ENCODE measurements around the gene KLK12. TPM values are rescaled to one million over a fixed set of nuclear protein-coding genes. Genes with fewer than 3 reads are reported as not detected.

The KLK12 gene
- total RNA-seq, 1 experiment from 2014 or later, result not detected

DNA sequence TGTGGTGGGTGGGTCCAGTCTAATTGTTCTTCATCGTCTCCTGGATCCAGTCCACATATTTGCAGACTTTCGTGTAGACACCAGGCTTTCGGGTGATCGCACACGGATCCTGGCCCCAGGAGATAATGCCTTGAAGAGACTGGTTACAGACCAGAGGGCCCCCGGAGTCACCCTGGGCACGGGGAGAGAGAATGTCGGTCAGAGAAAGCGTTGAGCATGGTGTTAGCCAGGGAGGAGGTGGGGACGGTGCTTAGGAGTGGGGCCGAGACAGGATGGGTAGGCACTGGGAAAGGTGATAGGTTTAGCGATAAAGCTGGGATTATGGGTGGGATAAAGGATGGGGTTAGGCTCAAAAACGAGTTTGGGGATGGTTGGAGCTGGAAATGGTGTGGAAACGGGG lies 12.3 kb downstream of the KLK12 start:
- Histone ChIP-seq H4K5ac (ENCODE audit: insufficient read length, low read depth, low read length) (no peak overlapping the region), H2AFZ (ENCODE audit: low read length) (no peak overlapping the region), H2BK12ac (ENCODE audit: insufficient read length, low read depth, low read length) (no peak overlapping the region), H3K9me3 (ENCODE audit: control insufficient read depth, low read depth, low read length) (no peaks in the 10 kb centered on the region), H3K27me3 (ENCODE audit: insufficient read depth, low read length) (no peaks in the 10 kb centered on the region), H3K9ac (ENCODE audit: extremely low read depth, insufficient read length, low read length) (no peak overlapping the region), H3K4me2 (ENCODE audit: insufficient read depth, insufficient read length, low read length) (no peak overlapping the region), H2BK20ac (ENCODE audit: low read depth, low read length, poor library complexity, severe bottlenecking) (no peak overlapping the region), H4K8ac (replicated peaks; ENCODE audit: insufficient read length, low read depth, low read length) (no peak overlapping the region), H2AK5ac (ENCODE audit: insufficient read length, low read length) (no peak overlapping the region), H3K79me2 (ENCODE audit: insufficient read depth, low read length) (no peaks in the 10 kb centered on the region), H4K91ac (ENCODE audit: insufficient read length, low read depth, low read length) (no peak overlapping the region), H2BK15ac (ENCODE audit: low read depth, low read length) (no peak overlapping the region), H3K79me1 (ENCODE audit: insufficient read depth, low read depth, low read length, poor library complexity, severe bottlenecking) (no peaks in the 10 kb centered on the region), H3K23ac (ENCODE audit: insufficient read length, low read depth, low read length) (no peak overlapping the region), H3T11ph (ENCODE audit: low read length) (no peak overlapping the region), H4K20me1 (ENCODE audit: control insufficient read depth, insufficient read depth, insufficient read length) (no peaks in the 10 kb centered on the region), H2BK5ac (ENCODE audit: insufficient read length, low read length) (no peak overlapping the region), H3K27ac (ENCODE audit: insufficient read length, low read depth, low read length) (no peak overlapping the region), H2BK120ac (ENCODE audit: low read depth, low read length, poor library complexity, severe bottlenecking) (no peak overlapping the region), H3K14ac (ENCODE audit: insufficient read depth, low read length) (no peak overlapping the region), H3K23me2 (ENCODE audit: insufficient read length, low read depth, low read length, poor library complexity, severe bottlenecking) (peaks cover 8% of the 10 kb centered on the region), H3K18ac (ENCODE audit: insufficient read length, low read depth, low read length) (no peak overlapping the region), H3K4ac (ENCODE audit: low read depth, low read length) (no peak overlapping the region), H3K56ac (ENCODE audit: insufficient read length, low read depth, low read length) (no peak overlapping the region), H3K4me1 (ENCODE audit: insufficient read depth, low read length) (no peaks in the 10 kb centered on the region)
- WGBS (ENCODE audit: extremely low coverage, insufficient read length, low lambda C conversion rate), result no CpG with 5 or more reads among the region's 14 CpGs
- DNase-seq, result no peak
- TF ChIP-seq, protein P1, sequence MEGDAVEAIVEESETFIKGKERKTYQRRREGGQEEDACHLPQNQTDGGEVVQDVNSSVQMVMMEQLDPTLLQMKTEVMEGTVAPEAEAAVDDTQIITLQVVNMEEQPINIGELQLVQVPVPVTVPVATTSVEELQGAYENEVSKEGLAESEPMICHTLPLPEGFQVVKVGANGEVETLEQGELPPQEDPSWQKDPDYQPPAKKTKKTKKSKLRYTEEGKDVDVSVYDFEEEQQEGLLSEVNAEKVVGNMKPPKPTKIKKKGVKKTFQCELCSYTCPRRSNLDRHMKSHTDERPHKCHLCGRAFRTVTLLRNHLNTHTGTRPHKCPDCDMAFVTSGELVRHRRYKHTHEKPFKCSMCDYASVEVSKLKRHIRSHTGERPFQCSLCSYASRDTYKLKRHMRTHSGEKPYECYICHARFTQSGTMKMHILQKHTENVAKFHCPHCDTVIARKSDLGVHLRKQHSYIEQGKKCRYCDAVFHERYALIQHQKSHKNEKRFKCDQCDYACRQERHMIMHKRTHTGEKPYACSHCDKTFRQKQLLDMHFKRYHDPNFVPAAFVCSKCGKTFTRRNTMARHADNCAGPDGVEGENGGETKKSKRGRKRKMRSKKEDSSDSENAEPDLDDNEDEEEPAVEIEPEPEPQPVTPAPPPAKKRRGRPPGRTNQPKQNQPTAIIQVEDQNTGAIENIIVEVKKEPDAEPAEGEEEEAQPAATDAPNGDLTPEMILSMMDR (conservative IDR thresholded peaks at IDR 0.05), result no peak
- Mint-ChIP-seq H3K4me1 (peaks cover 32 to 53% of the 10 kb centered on the region in 2 experiments), H3K27me3 (ENCODE audit: low read depth) (peaks cover 40% of the 10 kb centered on the region), H3K27ac (no peak overlapping the region), H3K36me3 (ENCODE audit: insufficient read depth in 1 of 3, low read depth in 3 of 3) (peaks cover 0 to 2% (median 0%) of the 10 kb centered on the region in 3 experiments; a peak in 1 of 7 replicates), H3K9me3 (peaks cover 0 to 7% of the 10 kb centered on the region in 2 experiments; a peak in 3 of 5 replicates), H3K4me3 (no peak overlapping the region)
